Psoas muscle (tissue), 8 donors: ENCODE measurements around the gene TERT. TPM values are rescaled to one million over a fixed set of nuclear protein-coding genes. Genes with fewer than 3 reads are reported as not detected.

Experiments
- ATAC-seq, 4 donors: fragments of 200-7000 bp; cut with Tn5 transposase; one replicate each; pipeline ENCODE4 v1.9.1; 2020; ENCODE audit warnings: moderate library complexity in 3 of 4, mild to moderate bottlenecking in 2 of 4
- DNase-seq, 2 donors: peaks; one replicate each; pipeline ENCODE4 v3.0.0-alpha.2; 2020
- H3K27ac ChIP-seq: fragments of 200-600 bp; one replicate; pipeline ENCODE4 v1.8.0; 2022
- H3K27me3 ChIP-seq, 3 donors: fragments of 200-600 bp in 1 of 3; one replicate each; pipeline versions ENCODE4 v1.6.1 to v1.8.0; 2013 to 2022; ENCODE audit warnings: low read length in 2 of 3, mild to moderate bottlenecking in 2 of 3, moderate library complexity in 1 of 3; ENCODE audit not compliant: insufficient read depth in 3 of 3
- H3K36me3 ChIP-seq, 2 donors: fragments of 200-600 bp in 1 of 2; one replicate each; pipeline versions ENCODE4 v1.6.1 to v1.8.0; 2013 to 2022; ENCODE audit warnings: low read depth in 1 of 2, mild to moderate bottlenecking in 1 of 2, moderate library complexity in 1 of 2; ENCODE audit not compliant: insufficient read depth in 1 of 2
- H3K4me1 ChIP-seq: fragments of 200-600 bp; one replicate; pipeline ENCODE4 v1.8.0; 2022
- H3K4me3 ChIP-seq: fragments of 200-600 bp; one replicate; pipeline ENCODE4 v1.8.0; 2022; ENCODE audit warnings: mild to moderate bottlenecking
- H3K9me3 ChIP-seq: fragments of 200-600 bp; one replicate; pipeline ENCODE4 v1.8.0; 2022
- CTCF ChIP-seq: fragments of 200-600 bp; IDR thresholded peaks from one replicate; pipeline ENCODE4 v1.8.0; 2022; ENCODE audit warnings: antibody characterized with exemption
- WGBS, 3 donors: extraction: QIAGEN DNeasy Blood & Tissue Kit; methylation state at CpG; one replicate each; pipeline versions ENCODE4 v1.1.6 to v1.1.7; 2013; 5-methylcytosine and 5-hydroxymethylcytosine counted together
- intact Hi-C, 2 donors: fragments of 100-400 bp; cut with DNase I; formaldehyde crosslinking; loops; one replicate each; pipeline versions ENCODE4 v1.11.0 to v1.14.2; 2022
- polyA plus RNA-seq, 3 donors: library from polyadenylated mRNA; stranded (reverse); fragments of 200-250 nt; gene quantifications; one replicate each; pipeline ENCODE4 v1.2.3, GENCODE V29; 2013
- total RNA-seq, 4 donors: library from RNA; stranded (reverse); fragmentation: NEBNext Ultra II Directional in 2 of 4; extraction: Animal tissue kit (Norgen Biotek cat#: 25700) in 2 of 4; gene quantifications; one replicate each; pipeline versions ENCODE4 v1.2.1 to v1.2.4, GENCODE V29; 2021 to 2023
- donor health status: healthy with polysubstance abuse.
- donor health status: DM: no; HTN: no; CAD: no; lungs with moderate emphysema.
- donor health status: Bipolar disorder and iron deficiency.
- donor health status: healthy.
- donor health status: DM: yes; HTN: yes; CAD: no.
- donor health status: DM: no; HTN: no; CAD: no.
- donor health status: DM: no; HTN: no; CAD: no.
- donor health status: DM: yes; HTN: yes; CAD: no.

Gene TERT
- total and polyA plus RNA-seq, 7 donors = not detected

- 46 to 52% (median 51%) methylated on average over 19 to 25 of the region's 25 CpGs for WGBS, 3 donors
- Histone ChIP-seq H3K9me3 (no peaks in the 10 kb centered on the region), H3K4me1 (no peaks in the 10 kb centered on the region), H3K36me3 (no peaks in the 10 kb centered on the region), H3K27ac (no peak overlapping the region), H3K27me3 (peaks cover 0 to 76% (median 15%) of the 10 kb centered on the region in 3 donors), H3K4me3 (no peak overlapping the region)
- ATAC-seq (no peak), DNase-seq (peak in 1 of 2 donors; percentile 3)
- intact Hi-C loops = no loop called here
- no peak for TF ChIP-seq CTCF
Observed at GRCh38 chr5:1203968-1204692, 90.7 kb downstream of the TERT start.

GRCh38 chr5:1203311-1203967, 91.4 kb downstream of the TERT start:
- ATAC-seq = no peak
- peak in 1 of 2 donors; percentile 14 for DNase-seq
- peaks cover 0 to 77% (median 15%) of the 10 kb centered on the region in 3 donors for H3K27me3 ChIP-seq
- H3K9me3 ChIP-seq = no peaks in the 10 kb centered on the region
- no peaks in the 10 kb centered on the region for H3K36me3 ChIP-seq
- H3K4me1 ChIP-seq = no peaks in the 10 kb centered on the region
- no peak for TF ChIP-seq CTCF
- H3K27ac ChIP-seq = no peak overlapping the region
- 59 to 73% (median 69%) methylated on average over 21 to 24 of the region's 24 CpGs for WGBS, 3 donors
- H3K4me3 ChIP-seq = no peak overlapping the region
- intact Hi-C loops = no loop called here

Other genes starting within 250 kb of the TERT start
- gene SLC12A7, start 183.0 kb downstream of the TERT start, total RNA-seq = 10 to 100 TPM in 3 of 4 donors, 1 to 10 TPM in 1; 4.5 to 22.0 (median 15.1) TPM
- 1 to 10 TPM; 2.3 to 3.8 (median 2.3) TPM for gene SLC12A7, start 183.0 kb downstream of the TERT start, polyA plus RNA-seq
- not detected for gene SLC6A19, start 93.5 kb downstream of the TERT start, total RNA-seq
- gene SLC6A19, start 93.5 kb downstream of the TERT start, polyA plus RNA-seq = under 1 TPM in 2 of 3 donors, not detected in 1; 0.03 to 0.08 TPM
- gene SLC6A18, start 69.7 kb downstream of the TERT start, total RNA-seq = not detected
- not detected for gene SLC6A18, start 69.7 kb downstream of the TERT start, polyA plus RNA-seq
- gene CLPTM1L, start 50.0 kb upstream of the TERT start, total RNA-seq = 10 to 100 TPM; 24.9 to 37.2 (median 33.1) TPM
- gene CLPTM1L, start 50.0 kb upstream of the TERT start, polyA plus RNA-seq = 10 to 100 TPM; 24.2 to 92.4 (median 52.3) TPM
- not detected for gene SLC6A3, start 150.4 kb upstream of the TERT start, total RNA-seq
- under 1 TPM in 2 of 3 donors, not detected in 1; under 0.01 to 0.01 TPM for gene SLC6A3, start 150.4 kb upstream of the TERT start, polyA plus RNA-seq
- gene LPCAT1, start 228.9 kb upstream of the TERT start, total RNA-seq = 1 to 10 TPM; 4.7 to 6.2 (median 6.1) TPM
- gene LPCAT1, start 228.9 kb upstream of the TERT start, polyA plus RNA-seq = 1 to 10 TPM; 2.4 to 4.2 (median 3.4) TPM